Activated CD4-positive, alpha-beta T cell treated with anti-CD3 and anti-CD28 coated beads, Interleukin-2, amount 50 U/mL, for 1 hour (primary cell): ENCODE results near the gene GAGE12C.
"Not testable (repeated sequence)": the region's sequence is repeated elsewhere in the genome, so short reads cannot be mapped to it uniquely, and the experiment has no call there.

Experiments used
- DNase-seq: peaks from one replicate; pipeline ENCODE4 v3.0.0-alpha.2; 2020

GAGE12C gene

GRCh38 chrX:49531877-49532276, at the start of gene GAGE12C:
Gene GAGE12C (plus strand): TSS chrX:49532177. CDS start chrX:49533332, 1,155 bp downstream.
- DNase-seq = not testable (repeated sequence)

GRCh38 chrX:49541433-49541832, 9.5 kb downstream of the GAGE12C start, which contains the start of gene GAGE12D:
Gene GAGE12D (plus strand): TSS chrX:49541733. CDS start chrX:49542888, 1,155 bp downstream.
- DNase-seq = not testable (repeated sequence)

GRCh38 chrX:49550989-49551388, 19.0 kb downstream of the GAGE12C start, which contains the start of gene GAGE12E:
Gene GAGE12E (plus strand): TSS chrX:49551289. CDS start chrX:49552444, 1,155 bp downstream.
- not testable (repeated sequence) for DNase-seq

GRCh38 chrX:49560542-49560941, 28.6 kb downstream of the GAGE12C start, which contains the start of gene GAGE12F:
Gene GAGE12F (plus strand): TSS chrX:49560842. CDS start chrX:49561997, 1,155 bp downstream.
- DNase-seq = not testable (repeated sequence)

GRCh38 chrX:49568728-49569127, 36.8 kb downstream of the GAGE12C start:
- DNase-seq = not testable (repeated sequence)

- not testable (repeated sequence) for DNase-seq
Measured at GRCh38 chrX:49569152-49569551, 37.2 kb downstream of the GAGE12C start.

- not testable (repeated sequence) for DNase-seq
Measured at GRCh38 chrX:49570100-49570499, 38.1 kb downstream of the GAGE12C start, which contains the start of gene GAGE12G. Gene GAGE12G (plus strand): TSS chrX:49570400. CDS start chrX:49571555, 1,155 bp downstream.

GRCh38 chrX:49579649-49580048, 47.7 kb downstream of the GAGE12C start, which contains the start of gene GAGE12H:
Gene GAGE12H (plus strand): TSS chrX:49579949. CDS start chrX:49581104, 1,155 bp downstream.
- DNase-seq = not testable (repeated sequence)
